Activated CD8-positive, alpha-beta T cell treated with anti-CD3 and anti-CD28 coated beads for 36 hours (primary cell): ENCODE results near the gene RASD2. TPM values are rescaled to one million over a fixed set of nuclear protein-coding genes. Genes with fewer than 3 reads are reported as not detected.

Experiments
- ATAC-seq: fragments of 200-7000 bp; cut with Tn5 transposase; one replicate; pipeline ENCODE4 v1.10.0; 2021; ENCODE audit warnings: mild to moderate bottlenecking, moderate library complexity
- CTCF ChIA-PET: fragments of 350-600 bp; sonication (Branson Sonifier 250); formaldehyde crosslinking; loops from one replicate; lab custom pipeline; 2021; ENCODE audit warnings: antibody characterized with exemption; lab: Charles Lee
- POLR2A ChIA-PET: fragments of 350-600 bp; sonication (Branson Sonifier 250); formaldehyde crosslinking; loops from one replicate; lab custom pipeline; 2021; ENCODE audit warnings: antibody characterized with exemption; lab: Charles Lee
- DNase-seq: peaks from one replicate; pipeline ENCODE4 v3.0.0-alpha.2; 2020
- H3K27ac Mint-ChIP-seq: one replicate; pipeline ENCODE4 v1.8.0; 2021; ENCODE audit warnings: mild to moderate bottlenecking, mixed read lengths
- H3K27me3 Mint-ChIP-seq: one replicate; pipeline ENCODE4 v1.8.0; 2021; ENCODE audit warnings: mixed read lengths
- H3K36me3 Mint-ChIP-seq: one replicate; pipeline ENCODE4 v1.8.0; 2021; ENCODE audit warnings: low read depth, mixed read lengths
- H3K4me1 Mint-ChIP-seq: one replicate; pipeline ENCODE4 v1.8.0; 2021; ENCODE audit warnings: low read depth, mixed read lengths
- H3K4me3 Mint-ChIP-seq: one replicate; pipeline ENCODE4 v1.8.0; 2021; ENCODE audit warnings: mild to moderate bottlenecking, moderate library complexity, mixed read lengths
- H3K9me3 Mint-ChIP-seq: one replicate; pipeline ENCODE4 v1.8.0; 2021; ENCODE audit warnings: mixed read lengths
- CTCF ChIP-seq: fragments of 200-600 bp; IDR thresholded peaks from one replicate; pipeline ENCODE4 v1.8.0; 2022; ENCODE audit warnings: antibody characterized with exemption, mild to moderate bottlenecking
- intact Hi-C: fragments of 100-400 bp; cut with micrococcal nuclease; formaldehyde crosslinking; loops from one replicate; pipeline ENCODE4 v1.10.0; 2022
- total RNA-seq, 2 experiments: library from RNA; stranded (reverse); gene quantifications; one replicate each; pipeline ENCODE4 v1.2.3, GENCODE V29; 2021

Gene RASD2
- total RNA-seq, 2 experiments from 2014 or later: not detected

GRCh38 chr22:35575116-35575748 is 34.6 kb downstream of the RASD2 start:
- ATAC-seq (peak; percentile 68), DNase-seq (peak; percentile 34)
- no peak overlapping the region for H3K27ac Mint-ChIP-seq
- intact Hi-C loops: no loop called here
- no peaks in the 10 kb centered on the region for H3K27me3 Mint-ChIP-seq
- no peak for TF ChIP-seq CTCF
- no peaks in the 10 kb centered on the region for H3K4me1 Mint-ChIP-seq
- CTCF ChIA-PET: interaction anchor here (1.1 to 4.1 kb wide), 2 partner anchors 8 to 145 kb away, joined by 4 to 9 read pairs; no protein-coding TSS in a partner anchor
- H3K36me3 Mint-ChIP-seq: no peaks in the 10 kb centered on the region
- H3K4me3 Mint-ChIP-seq: no peak overlapping the region
- POLR2A ChIA-PET: no interaction called here
- no peaks in the 10 kb centered on the region for H3K9me3 Mint-ChIP-seq

- H3K4me3 Mint-ChIP-seq: no peak overlapping the region
- no peaks in the 10 kb centered on the region for H3K4me1 Mint-ChIP-seq
- ChIA-PET CTCF (interaction anchor here (4.1 kb wide), 1 partner anchor 146 kb away, joined by 9 read pairs; no protein-coding TSS in a partner anchor), POLR2A (no interaction called here)
- H3K9me3 Mint-ChIP-seq: no peaks in the 10 kb centered on the region
- intact Hi-C loops: no loop called here
- no peak for TF ChIP-seq CTCF
- H3K36me3 Mint-ChIP-seq: no peaks in the 10 kb centered on the region
- no peak overlapping the region for H3K27ac Mint-ChIP-seq
- no peak for ATAC-seq
- DNase-seq: no peak
- no peaks in the 10 kb centered on the region for H3K27me3 Mint-ChIP-seq
Observed at GRCh38 chr22:35576671-35577070, 36.0 kb downstream of the RASD2 start.

GRCh38 chr22:35577799-35578659 is 37.4 kb downstream of the RASD2 start:
- ATAC-seq (no peak), DNase-seq (no peak)
- H3K4me1 Mint-ChIP-seq: no peaks in the 10 kb centered on the region
- CTCF ChIA-PET: interaction anchor here (4.1 kb wide), 1 partner anchor 147 kb away, joined by 9 read pairs; no protein-coding TSS in a partner anchor
- no peaks in the 10 kb centered on the region for H3K36me3 Mint-ChIP-seq
- H3K27ac Mint-ChIP-seq: no peak overlapping the region
- no peak overlapping the region for H3K4me3 Mint-ChIP-seq
- no peaks in the 10 kb centered on the region for H3K9me3 Mint-ChIP-seq
- no peaks in the 10 kb centered on the region for H3K27me3 Mint-ChIP-seq
- no peak for TF ChIP-seq CTCF
- intact Hi-C loops: no loop called here
- POLR2A ChIA-PET: no interaction called here

DNA sequence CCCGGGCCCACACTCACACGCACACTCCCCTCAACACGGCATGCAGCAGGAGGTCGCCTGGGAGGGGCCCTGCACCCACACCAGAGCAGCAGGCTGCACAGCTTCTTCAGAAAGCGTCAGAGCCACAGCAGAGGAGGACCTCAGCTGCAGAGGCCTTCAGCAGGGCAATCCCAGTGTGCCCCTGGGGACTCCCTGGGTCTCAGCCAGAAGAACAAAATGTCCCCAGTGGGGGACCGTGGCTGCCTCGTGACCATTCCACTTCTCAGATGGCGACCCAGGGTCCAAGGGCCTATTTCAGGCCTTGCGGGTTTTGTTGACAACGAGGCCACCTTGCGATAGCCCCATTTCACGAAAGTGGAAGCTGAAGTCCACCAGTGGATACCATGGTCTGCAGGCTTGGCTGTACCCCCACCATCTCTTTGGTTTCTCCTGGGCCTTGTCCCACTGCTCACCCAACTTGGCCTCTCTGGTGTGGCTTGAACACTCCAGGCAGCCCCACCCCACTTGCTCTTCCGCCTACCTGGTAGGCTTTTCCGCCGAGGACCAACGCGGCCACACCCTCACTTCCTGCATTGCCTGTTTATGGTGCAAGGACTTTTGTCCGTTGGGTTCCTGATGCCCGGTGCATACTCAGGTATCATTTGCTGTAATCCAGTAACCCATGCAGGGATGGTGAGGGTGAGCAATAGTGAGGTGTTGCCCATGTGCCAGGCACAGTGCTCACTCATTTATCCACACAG is 38.4 kb downstream of the RASD2 start:
- H3K4me1 Mint-ChIP-seq: no peaks in the 10 kb centered on the region
- intact Hi-C loops: no loop called here
- CTCF ChIA-PET: interaction anchor here (1.4 kb wide), 1 partner anchor 228 kb away, joined by 3 read pairs; no protein-coding TSS in a partner anchor

More for the DNA sequence above, 38.4 kb downstream of the RASD2 start:
- Mint-ChIP-seq H3K9me3 (no peaks in the 10 kb centered on the region), H3K27ac (no peak overlapping the region), H3K36me3 (no peaks in the 10 kb centered on the region), H3K27me3 (no peaks in the 10 kb centered on the region), H3K4me3 (no peak overlapping the region)
- POLR2A ChIA-PET: no interaction called here
- DNase-seq: no peak
- no peak for TF ChIP-seq CTCF
- ATAC-seq: no peak
